Measurements from ENCODE around the gene IRF1.
"Not testable (repeated sequence)": the region's sequence is repeated elsewhere in the genome, so short reads cannot be mapped to it uniquely, and the experiment has no call there.

IRF1 gene

DNA sequence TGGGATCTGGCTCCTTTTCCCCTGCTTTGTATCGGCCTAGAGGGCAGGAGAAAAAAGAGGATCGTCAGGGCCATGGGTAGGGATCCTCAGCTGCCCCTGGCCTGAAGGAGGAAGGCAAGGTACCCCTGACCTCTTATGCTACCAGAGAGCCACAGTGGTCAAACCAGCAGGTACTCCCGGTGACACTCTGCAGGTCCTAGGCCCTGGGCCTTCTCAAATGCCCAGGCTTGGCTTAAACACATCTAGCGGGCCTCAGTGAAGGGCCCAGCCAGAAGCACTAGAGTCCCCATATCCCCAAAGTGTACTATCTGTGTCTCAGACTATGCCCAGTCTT, 3.5 kb downstream of the IRF1 start:
- no peak for DNase-seq (ENCODE audit: low spot score)

DNA sequence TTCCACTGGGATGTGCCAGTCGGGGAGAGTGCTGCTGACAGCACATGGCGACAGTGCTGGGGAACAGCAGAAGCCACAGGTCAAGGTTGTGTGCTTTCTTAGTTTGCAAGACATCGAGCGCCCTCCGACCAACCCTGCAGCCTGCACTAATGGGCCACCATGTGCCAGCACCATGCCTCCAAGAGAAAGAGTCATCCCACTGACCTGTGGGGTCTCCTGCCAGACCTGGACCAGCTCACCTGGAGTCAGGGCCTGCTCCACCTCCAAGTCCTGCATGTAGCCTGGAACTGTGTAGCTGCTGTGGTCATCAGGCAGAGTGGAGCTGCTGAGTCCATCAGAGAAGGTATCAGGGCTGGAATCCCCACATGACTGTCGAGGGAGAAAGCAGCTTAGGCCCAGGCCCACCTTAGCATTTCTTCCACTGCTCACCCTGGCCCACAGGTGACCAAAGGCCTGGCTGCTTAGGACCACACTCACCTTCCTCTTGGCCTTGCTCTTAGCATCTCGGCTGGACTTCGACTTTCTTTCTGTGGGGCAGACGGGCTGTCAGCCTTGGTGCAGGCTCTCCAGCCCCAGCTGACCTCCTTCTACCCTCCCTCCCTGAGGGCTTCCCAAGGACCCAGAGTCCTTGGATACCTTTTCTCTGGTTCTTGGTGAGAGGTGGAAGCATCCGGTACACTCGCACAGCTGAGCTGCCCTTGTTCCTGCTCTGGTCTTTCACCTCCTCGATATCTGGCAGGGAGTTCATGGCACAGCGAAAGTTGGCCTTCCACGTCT, 4.1 kb downstream of the IRF1 start:
- DNase-seq (ENCODE audit: low spot score): no peak

DNA sequence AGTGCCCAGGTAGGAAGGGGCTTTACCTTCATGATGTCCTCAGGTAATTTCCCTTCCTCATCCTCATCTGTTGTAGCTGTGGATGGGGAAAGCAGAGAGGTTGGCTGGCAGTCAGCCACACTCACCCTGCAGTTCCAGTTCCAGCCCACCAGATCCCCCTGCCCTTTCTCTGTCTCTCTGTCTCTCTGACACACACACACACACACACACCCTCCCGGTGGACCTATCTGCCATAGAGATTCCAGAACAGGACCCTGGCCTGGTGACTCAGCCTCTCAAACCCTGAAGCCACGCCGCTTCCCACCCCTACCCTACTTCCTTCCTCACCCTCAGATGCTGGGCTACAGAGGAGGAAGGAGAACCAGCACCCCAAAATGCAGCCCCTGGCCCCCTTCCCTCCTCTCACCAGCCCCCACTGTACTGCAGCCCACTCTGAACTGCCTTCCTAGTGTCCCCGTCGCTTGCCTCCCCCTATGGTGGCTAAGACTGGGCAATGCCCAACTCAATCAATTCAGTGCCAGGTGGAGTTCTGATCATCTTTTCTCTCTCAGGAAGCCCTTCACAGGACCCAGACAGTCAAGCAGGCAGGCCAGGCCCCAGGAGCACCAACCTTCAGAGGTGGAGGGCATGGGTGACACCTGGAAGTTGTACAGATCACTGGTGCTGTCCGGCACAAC, 4.8 kb downstream of the IRF1 start:
- no peak for DNase-seq (ENCODE audit: low spot score)

DNA sequence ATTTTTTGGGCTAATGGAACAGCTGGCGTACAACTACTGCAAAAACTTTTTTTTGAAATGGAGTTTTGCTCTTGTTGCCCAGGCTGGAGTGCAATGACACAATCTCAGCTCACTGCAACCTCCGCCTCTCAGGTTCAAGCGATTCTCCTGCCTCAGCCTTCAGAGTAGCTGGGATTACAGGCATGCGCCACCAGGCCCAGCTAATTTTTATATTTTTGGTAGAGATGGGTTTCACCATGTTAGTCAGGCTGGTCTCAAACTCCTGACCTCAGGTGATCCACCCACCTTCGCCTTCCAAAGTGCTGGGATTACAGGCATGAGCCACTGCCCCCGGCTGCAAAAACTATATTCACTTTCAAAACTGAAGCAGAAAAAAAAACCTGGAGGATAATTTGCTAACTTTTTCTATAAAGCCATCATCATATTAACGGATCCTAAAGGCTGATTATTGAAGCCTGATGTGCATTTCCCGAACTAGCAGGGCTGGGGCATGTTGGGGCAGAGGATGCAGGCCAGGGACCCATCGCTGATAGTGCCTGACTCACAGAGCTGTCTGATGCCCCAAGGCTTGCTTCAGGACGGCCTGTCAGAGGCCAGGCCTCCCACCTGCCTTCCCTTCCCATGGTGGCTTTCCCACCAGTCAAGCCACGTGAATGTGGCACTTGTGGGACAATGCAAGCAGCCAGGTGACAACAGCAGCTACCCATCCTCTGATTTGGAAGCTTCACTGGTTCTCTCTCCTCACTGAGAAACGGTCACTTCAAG, 5.5 kb downstream of the IRF1 start:
- DNase-seq (ENCODE audit: low spot score): not testable (repeated sequence)

DNA sequence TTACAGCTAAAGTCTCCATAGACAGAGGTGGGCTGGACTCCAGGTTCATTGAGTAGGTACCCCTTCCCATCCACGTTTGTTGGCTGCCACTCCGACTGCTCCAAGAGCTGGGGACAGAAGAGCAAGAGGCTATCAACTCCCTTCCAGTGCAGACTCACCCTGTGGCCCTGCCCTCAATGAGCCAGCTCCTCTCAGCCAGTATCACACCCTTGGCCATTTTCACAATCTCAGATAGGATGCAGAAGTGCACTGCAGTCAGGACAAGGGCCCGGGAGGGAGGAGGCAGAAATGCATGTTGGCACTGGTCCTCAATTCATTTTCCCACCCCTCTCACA, 6.2 kb downstream of the IRF1 start:
- DNase-seq (ENCODE audit: low spot score): no peak

DNA sequence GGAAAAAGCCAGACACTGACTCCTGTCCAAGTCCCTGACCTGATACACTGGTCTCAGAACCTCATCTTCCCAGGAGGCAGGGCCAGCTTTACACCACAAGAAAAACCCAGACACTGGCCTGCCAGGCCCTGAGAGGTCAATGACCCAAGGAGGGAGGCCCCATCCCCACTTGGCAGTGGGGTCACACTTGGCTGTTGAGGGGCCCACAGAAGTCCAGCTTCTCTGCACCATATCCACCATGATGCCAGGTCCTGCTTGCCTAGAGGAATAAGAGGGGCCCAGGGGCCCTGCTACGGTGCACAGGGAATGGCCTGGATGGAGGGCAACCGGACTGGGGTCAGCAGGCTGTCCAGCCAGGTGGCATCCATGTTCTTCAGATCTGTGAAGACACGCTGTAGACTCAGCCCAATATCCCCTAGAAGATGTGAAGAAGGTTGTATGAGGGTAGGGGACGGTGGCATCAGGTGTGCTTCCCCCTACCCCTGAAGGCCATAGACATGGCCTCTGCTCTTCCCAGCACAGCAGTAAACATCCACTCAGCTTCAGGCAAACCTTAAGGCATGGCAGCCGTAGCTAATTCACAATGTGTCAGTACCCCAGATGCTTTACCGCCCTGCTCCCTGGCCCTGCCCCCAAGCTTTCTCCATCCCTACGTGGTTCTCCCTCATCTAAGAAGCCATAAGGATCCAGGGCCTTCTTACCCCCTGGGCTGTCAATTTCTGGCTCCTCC, 6.7 kb downstream of the IRF1 start:
- DNase-seq (ENCODE audit: low spot score): no peak

DNA sequence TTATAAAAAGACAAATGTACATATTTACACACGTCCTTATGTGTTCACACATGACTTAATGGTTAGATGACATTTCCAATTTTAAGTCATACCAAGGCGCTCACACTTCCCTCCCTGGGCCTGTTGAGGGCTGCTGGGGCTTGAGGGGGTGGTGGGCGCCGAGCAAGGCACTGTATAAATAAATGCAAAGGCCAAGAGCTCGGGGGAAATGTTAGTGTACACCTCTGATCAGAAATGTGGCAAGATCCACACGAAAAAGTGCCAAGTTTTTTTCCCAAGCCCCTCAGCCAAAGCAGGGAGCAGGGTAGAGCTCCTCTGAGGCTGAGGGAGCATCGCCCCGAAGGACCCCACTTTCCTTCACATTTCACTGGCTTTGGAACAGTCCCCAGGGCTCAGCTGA, 7.5 kb downstream of the IRF1 start:
- no peak for DNase-seq (ENCODE audit: low spot score)

DNA sequence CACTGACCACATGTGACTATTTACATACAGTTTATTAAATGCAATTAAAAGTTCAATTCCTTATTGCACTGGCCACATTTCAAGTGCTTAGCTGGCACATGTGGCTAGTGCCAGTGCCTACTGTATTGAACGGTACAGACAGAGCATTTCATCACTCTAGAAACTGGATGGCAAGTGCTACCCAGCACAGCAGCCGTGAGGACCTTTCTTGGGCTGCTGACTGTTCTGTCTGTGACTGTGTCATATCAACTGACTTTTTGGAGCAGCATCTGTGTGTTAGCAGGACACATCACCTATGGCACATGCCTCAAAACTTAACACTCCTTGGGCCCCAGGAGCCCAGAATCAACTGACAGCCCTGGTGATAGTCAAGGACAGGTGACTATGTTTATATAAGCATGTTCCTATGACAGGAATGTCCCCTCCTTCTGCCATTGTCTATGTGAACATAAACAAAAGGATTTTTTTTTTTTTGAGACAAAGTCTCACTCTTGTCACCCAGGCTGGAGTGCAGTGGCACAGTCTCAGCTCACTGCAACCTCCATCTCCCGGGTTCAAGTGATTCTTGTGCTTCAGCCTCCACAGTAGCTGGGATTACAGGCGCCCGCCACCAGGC, 8.9 kb downstream of the IRF1 start:
- no peak for DNase-seq (ENCODE audit: low spot score)

DNA sequence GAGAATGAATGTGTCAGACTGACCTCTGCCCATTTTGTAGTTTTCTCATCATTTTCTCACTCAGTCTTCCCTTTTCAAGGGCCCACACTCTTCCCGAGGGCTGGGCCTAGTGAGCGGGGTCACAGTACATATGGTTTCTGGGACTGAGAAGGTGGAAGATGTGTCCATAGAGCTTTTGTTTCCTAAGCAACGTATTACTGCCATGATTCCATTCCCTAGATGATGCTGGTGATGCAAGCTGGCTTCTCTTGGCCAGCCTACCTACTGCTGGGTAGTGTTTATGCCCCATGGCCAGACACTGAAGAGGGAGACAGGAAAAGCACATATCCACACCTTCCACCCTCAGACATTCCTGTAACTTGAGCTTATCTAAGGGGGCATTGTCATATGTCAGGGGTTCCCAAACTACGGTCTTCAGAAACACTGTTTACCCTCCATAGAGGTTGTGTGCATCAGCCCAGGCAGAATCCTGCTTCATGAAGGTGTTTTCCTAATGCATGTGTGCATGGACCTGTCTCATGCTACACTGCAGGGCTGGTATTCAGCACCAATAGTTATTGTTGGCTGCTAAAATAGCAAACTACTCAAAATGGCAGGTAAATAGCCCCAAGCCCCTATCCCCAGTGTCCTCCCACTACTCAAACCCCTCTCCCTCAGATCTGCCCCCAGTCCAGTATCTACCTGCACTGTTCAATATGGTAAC, 9.5 kb downstream of the IRF1 start:
- no peak for DNase-seq (ENCODE audit: low spot score)

DNA sequence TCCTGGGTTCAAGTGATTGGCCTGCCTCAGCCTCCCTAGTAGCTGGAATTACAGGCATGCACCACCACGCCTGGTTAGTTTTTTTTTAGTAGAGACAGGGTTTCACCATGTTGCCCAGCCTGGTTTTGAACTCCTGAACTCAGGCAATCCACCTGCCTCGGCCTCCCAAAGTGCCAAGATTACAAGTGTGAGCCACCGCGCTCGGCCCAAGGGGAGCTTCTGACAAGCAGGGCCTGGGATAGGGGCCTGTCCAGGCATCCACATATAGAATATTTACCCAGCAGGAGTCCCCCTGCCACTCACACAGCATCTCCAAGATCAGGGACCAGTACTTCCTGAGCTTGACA, 10.1 kb downstream of the IRF1 start:
- DNase-seq (ENCODE audit: low spot score): no peak

DNA sequence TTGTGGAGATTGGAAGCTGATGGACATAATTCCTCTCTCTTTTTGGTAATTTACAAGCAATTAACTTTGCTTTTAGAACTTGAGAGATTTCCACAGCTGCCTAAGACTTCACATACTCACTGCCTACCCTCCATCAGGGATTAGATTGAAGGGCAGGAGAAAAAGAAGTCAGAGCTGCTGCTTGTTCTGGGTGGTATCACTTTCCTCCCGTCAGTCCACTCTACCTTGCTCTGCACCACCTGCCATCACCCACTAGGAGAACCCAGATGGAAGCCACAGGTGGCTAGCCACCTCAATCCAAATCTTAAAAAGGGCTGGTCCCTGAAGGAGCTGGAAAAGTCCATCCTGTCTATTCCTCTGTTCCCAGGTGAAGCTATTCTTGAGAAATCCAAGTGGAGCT, 10.5 kb downstream of the IRF1 start:
- no peak for DNase-seq (ENCODE audit: low spot score)

DNA sequence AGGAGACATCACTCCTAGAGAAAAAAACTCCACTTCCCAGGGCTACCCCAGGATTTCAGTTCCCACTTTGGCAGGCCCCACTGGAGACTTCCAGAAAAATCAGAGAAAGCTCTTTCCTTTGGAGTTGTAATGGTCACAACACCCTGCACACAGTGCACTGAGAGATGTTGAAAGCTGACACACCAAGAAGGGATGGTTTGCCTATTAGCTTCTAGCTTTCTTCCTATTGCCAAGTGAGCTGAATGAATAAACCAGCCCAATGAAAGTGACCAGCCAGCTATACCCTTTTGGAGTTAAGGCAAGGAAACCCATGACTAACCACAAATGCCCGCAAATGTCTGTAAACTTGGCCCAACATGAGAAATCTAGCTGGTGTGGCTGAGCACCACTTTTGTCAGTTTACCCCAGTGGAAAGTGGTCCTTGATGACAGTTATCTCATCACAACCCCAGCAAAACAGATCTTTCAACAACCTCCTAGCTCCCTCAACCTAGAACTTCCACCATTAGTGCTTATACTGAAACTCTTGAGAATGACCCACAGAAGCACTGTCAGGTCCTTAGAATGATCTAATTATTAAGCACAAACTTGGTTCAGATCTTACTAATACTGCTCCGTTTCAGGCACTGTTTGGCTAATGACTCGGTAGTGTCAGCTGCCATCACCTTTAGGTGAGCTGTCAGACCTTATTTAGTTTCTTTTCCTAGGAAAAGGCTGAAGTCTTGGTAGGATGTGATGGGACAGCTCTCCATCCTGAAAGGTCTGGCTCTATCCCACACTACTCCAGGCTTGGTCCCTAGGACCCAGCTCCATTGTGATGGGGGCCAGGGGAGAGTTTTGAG, 11.2 kb downstream of the IRF1 start:
- no peak for DNase-seq (ENCODE audit: low spot score)

DNA sequence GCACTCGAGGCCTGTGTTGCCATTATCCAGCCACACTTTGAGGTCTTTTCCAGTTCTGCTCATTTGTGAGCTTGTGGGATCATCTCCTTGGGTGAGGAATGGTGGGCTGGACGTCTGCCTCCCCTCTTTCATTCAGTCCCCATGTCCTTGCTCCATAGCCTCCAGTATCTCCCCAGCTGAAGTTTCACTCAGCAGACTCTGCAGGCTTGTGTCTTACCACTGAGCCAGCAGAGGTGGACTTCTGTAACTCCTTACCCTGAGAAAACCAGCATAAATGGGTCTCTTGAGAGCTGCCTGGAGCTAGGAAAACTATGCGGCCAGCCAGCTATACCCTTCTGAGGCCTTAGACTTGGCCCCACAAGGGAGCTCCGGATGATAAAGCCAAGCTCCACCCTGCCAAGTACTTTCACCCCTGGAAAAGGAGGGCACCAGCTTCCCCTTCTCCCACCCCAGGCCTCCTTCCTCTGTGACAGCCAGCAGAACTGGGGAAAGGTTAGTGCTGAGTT, 12.2 kb downstream of the IRF1 start:
- no peak for DNase-seq (ENCODE audit: low spot score)

DNA sequence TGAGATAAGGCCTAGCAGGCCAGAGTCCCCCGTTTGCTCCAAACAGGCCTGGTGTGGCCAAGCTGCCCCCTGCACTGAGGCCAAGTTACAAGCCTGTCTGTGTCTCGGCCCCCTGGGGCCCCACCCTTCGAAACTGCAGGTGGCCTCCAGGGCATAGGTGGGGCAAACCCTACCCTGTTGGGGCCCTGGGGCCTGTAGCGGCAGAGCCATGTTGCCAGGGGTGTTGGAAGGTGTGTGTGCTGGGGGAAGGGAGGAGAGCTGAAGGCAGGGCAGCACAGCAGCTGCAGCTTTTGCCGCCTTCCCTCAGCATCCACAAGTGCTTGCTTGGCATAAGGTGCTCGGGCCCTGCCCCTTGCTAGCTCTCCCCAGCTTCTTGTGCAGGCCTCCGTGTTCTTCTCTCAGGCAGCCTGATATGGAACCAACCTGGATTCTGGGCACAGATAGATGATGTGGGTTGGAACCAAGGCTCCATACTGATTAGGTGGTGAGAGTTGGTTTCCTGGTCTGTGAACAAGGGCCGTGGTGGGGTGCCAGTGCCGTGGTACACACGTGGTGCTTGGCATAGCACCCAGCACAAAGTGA, 12.7 kb downstream of the IRF1 start:
- no peak for DNase-seq (ENCODE audit: low spot score)

DNA sequence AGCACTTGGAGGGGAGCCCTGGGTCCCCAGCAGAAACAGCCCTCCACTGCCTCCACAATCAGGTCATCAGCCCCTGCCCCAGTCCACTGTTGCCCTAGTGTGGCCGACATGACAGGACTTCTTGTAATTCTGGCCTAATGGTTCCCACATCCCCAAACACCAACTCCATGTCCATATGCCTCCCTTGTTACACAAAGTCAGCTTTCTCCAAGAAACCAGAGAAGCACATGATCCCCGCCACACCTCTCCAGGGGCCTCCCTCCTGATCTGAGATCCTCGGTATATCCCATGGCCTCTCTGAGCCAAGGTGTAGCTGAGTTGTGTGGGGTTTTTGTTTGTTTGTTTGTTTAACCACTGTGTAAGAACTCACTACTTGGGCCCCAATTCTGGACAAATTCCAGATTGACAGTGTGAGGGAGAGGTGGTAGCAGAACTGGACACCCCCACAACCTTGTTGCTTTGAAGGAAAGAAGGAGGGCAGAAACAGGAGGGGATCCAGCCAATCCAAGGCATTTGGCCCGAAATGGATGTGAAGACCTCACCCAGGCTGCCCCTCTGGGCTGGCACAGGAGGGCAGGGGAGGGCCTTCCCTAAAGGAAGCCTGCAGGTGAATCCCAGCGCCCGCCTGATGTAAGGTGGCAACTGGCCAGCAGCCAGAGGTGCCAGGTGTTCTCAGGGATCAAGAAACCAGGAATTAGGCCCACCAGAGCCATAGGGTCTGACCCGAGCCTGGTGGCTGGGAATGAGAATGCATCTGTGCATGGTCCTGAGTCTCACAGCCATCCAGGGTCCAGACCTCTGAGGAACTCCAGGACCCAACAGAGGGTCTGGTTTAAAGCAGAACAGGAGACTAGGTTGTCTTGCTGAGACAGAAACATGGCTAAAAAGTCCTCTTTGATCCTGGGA, 13.4 kb downstream of the IRF1 start:
- no peak for DNase-seq (ENCODE audit: low spot score)

DNA sequence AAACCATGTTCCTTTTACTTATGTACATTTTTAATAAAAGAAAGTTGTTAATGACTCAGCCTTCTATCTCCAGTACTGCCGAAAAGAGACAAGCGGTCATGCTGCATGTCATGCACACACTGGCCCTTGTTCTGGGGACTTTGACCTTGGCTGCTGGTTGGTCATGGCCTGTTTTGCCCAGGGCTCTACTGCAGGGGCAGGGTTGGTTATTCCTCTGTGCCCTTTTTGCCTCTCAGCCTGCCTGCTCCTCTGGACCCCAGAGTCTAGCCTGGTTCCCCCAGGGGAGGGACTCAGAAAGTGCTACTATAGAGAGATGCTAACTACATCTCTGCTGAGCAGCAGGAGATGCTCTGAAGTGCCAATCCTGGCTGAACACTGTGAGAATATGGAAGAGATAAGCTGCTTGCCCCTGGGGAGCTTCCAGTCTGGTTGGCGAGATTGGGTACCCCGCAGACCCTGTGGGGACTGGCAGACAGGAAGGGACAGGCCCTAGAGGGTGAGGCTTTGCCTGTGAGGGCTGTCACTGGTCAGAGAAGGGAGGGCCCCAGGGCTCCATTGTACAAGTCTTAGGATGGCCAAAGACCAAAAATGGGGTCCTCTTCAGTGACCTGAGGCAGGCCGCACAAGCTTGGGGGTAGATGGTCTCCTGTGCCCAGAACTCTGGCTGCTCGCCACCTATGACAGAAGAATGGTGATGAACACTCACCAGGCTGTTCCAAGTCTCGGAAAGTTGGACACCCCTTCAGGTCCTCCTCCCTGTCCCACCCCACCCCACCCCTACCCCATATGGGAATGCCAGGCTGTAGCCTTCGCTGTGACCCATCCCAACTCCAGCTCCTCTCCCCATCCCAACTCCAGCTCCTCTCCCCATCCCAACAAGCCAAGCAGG, 14.3 kb downstream of the IRF1 start:
- DNase-seq (ENCODE audit: low spot score): no peak

DNA sequence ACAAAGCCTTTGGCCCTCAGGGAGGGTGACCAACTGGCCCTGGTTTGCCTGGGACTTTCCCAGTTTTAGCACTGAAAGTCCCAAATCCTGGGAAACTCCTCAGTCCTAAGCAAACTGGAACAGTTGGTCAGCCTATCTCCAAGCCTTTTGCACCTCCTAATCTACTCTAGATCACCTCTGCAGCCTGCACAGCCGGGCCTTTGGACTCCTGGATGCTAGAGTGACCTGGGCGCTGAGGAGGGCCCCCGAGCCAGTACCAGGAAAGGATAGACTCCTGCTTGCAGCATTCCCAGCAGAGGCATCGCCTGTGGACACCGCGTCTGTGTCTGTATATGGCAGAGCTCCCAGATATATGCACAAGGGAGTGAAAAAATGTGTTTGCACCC, 15.1 kb downstream of the IRF1 start:
- no peak for DNase-seq (ENCODE audit: low spot score)

DNA sequence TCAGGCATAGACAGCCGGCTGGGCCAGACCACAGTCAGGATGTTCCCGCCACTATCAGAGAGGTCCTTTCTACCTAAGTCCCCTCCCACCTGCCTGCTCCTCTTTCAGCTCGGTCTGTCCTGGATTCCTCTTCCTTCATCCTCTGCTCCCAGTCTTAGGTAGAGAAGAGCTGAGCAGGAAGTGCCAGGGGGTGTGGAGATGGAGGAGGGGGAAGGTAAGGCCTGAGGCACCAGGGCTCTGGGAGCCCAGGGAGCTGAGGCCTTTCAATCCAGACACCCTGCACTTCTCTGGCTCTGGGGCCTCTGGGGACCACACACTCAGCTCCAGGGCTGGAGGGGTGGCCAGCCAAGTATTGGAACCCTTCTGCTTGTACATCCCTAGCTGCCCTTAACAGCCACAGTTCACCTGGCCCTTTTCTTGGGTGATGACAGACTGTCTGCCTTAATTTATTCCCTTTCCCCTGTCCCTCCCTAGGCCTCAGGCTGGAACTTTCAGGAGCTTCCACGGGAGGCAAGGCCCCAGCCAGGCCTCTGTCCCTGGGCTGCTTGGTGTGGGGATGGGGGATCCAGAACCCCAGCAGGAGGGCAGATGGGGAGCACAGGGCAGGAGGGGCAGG, 15.6 kb downstream of the IRF1 start:
- no peak for DNase-seq (ENCODE audit: low spot score)
